ENCODE measurements around the gene CFAP299. TPM values are rescaled to one million over a fixed set of nuclear protein-coding genes. Genes with fewer than 3 reads are reported as not detected.

The CFAP299 gene
- total RNA-seq, 4 donors from 2014 or later = 0.84 to 2.5 (median 2.2) TPM; not detected in 1

- Histone ChIP-seq H3K9me3 (no peaks in the 10 kb centered on the region), H3K36me3 (no peaks in the 10 kb centered on the region), H3K4me1 (no peaks in the 10 kb centered on the region), H3K4me3 (no peak overlapping the region), H3K27me3 (no peaks in the 10 kb centered on the region), H3K27ac (replicated peaks in 1 of 4) (no peak overlapping the region)
- DNase-seq (ENCODE audit: extremely low spot score) = no peak
- intact Hi-C loops (cut with DNase I) = no loop called here
- TF ChIP-seq POLR2AphosphoS5 (IDR thresholded peaks at IDR 0.05) = no peak
- TF ChIP-seq EP300 (IDR thresholded peaks at IDR 0.05) = no peak
- TF ChIP-seq CTCF (IDR thresholded peaks at IDR 0.05) = no peak
- TF ChIP-seq POLR2A (IDR thresholded peaks at IDR 0.05; ENCODE audit: low read depth) = no peak
- WGBS = 87% methylated on average over 1 of the region's 1 CpG
Measured at GRCh38 chr4:80419946-80420345, 84.4 kb downstream of the CFAP299 start.

- H3K27me3 ChIP-seq = no peaks in the 10 kb centered on the region
- intact Hi-C loops (cut with DNase I) = no loop called here
Measured at GRCh38 chr4:80420638-80421037, 85.1 kb downstream of the CFAP299 start.

GRCh38 chr4:80422727-80423404, 87.3 kb downstream of the CFAP299 start:
- H3K27me3 ChIP-seq = no peaks in the 10 kb centered on the region
- TF ChIP-seq POLR2A (IDR thresholded peaks at IDR 0.05; ENCODE audit: low read depth) (no peak), CTCF (IDR thresholded peaks at IDR 0.05) (no peak), EP300 (IDR thresholded peaks at IDR 0.05) (no peak), POLR2AphosphoS5 (IDR thresholded peaks at IDR 0.05) (no peak)
- no peaks in the 10 kb centered on the region for H3K4me1 ChIP-seq
- no peaks in the 10 kb centered on the region for H3K36me3 ChIP-seq
- H3K9me3 ChIP-seq = no peaks in the 10 kb centered on the region
- no peak overlapping the region for H3K4me3 ChIP-seq
- intact Hi-C loops (cut with DNase I) = no loop called here
- 86% methylated on average over 1 of the region's 1 CpG for WGBS
- no peak for DNase-seq (ENCODE audit: extremely low spot score)
- no peak overlapping the region for H3K27ac ChIP-seq (replicated peaks in 1 of 4)

More at GRCh38 chr4:80420638-80421037, 85.1 kb downstream of the CFAP299 start:
- no peak overlapping the region for H3K4me3 ChIP-seq
- H3K9me3 ChIP-seq = no peaks in the 10 kb centered on the region
- 97% methylated on average over 1 of the region's 1 CpG for WGBS
- no peak overlapping the region for H3K27ac ChIP-seq (replicated peaks in 1 of 4)
- H3K36me3 ChIP-seq = no peaks in the 10 kb centered on the region
- no peaks in the 10 kb centered on the region for H3K4me1 ChIP-seq
- TF ChIP-seq POLR2A (IDR thresholded peaks at IDR 0.05; ENCODE audit: low read depth) (no peak), EP300 (IDR thresholded peaks at IDR 0.05) (no peak), CTCF (IDR thresholded peaks at IDR 0.05) (no peak), POLR2AphosphoS5 (IDR thresholded peaks at IDR 0.05) (no peak)
- DNase-seq (ENCODE audit: extremely low spot score) = no peak

- H3K4me3 ChIP-seq = no peak overlapping the region
- TF ChIP-seq EP300 (IDR thresholded peaks at IDR 0.05) = no peak
- TF ChIP-seq POLR2A (IDR thresholded peaks at IDR 0.05; ENCODE audit: low read depth) = no peak
- no peak for TF ChIP-seq CTCF (IDR thresholded peaks at IDR 0.05)
- TF ChIP-seq POLR2AphosphoS5 (IDR thresholded peaks at IDR 0.05) = no peak
- no peaks in the 10 kb centered on the region for H3K4me1 ChIP-seq
- 94% methylated on average over 3 of the region's 3 CpGs for WGBS
- H3K27me3 ChIP-seq = no peaks in the 10 kb centered on the region
- intact Hi-C loops (cut with DNase I) = loop anchor here (1.0 kb wide), 1 partner anchor 11 kb away; no protein-coding TSS in a partner anchor
- no peaks in the 10 kb centered on the region for H3K36me3 ChIP-seq
- no peak for DNase-seq (ENCODE audit: extremely low spot score)
- H3K27ac ChIP-seq (replicated peaks in 1 of 4) = no peak overlapping the region
- H3K9me3 ChIP-seq = no peaks in the 10 kb centered on the region
Measured at GRCh38 chr4:80423553-80424224, 88.2 kb downstream of the CFAP299 start.

Measured in esophagus muscularis mucosa (tissue), 4 donors.